SK-N-SH (cell line): ENCODE results near the gene COL15A1. TPM values are rescaled to one million over a fixed set of nuclear protein-coding genes. Genes with fewer than 3 reads are reported as not detected.

Experiments
- CTCF ChIA-PET: fragments of 300-600, 350-600 bp; formaldehyde crosslinking; extraction: SDS; loops from one replicate; lab custom pipeline; 2021; lab: Yijun Ruan, JAX
- POLR2A ChIA-PET: fragments of 350-600 bp; sonication (Branson Sonifier 250); formaldehyde crosslinking; extraction: SDS; loops from one replicate; lab custom pipeline; 2020; ENCODE audit warnings: antibody characterized with exemption, inconsistent platforms; lab: Yijun Ruan, JAX
- DNase-seq: peaks from one replicate; pipeline ENCODE4 v3.0.0; 2012
- H2AFZ ChIP-seq: fragments of 200-600 bp; sonication (generic); 2 replicates; pipeline ENCODE4 v1.8.1; 2016; ENCODE audit warnings: antibody characterized with exemption, mild to moderate bottlenecking, low read depth
- H3F3A ChIP-seq: fragments of 200-600 bp; sonication (generic); replicated peaks from 2 replicates; pipeline ENCODE3; 2016; ENCODE audit warnings: antibody characterized with exemption, mild to moderate bottlenecking; ENCODE audit not compliant: insufficient read depth
- H3K27ac ChIP-seq, 2 experiments: fragments of 200-500 bp in 1 of 2; fragments of 200-600 bp in 1 of 2; sonication (Bioruptor generic) in 1 of 2; sonication (generic), shearing (Covaris generic) in 1 of 2; 2 replicates each; pipeline versions ENCODE4 v1.5.1 to v1.6.1; 2014 to 2016; ENCODE audit warnings: low read depth in 2 of 2, inconsistent platforms in 1 of 2, low read length in 1 of 2, mild to moderate bottlenecking in 1 of 2, mixed read lengths in 1 of 2
- H3K27me3 ChIP-seq: fragments of 200-600 bp; sonication (generic), shearing (Covaris generic); 2 replicates; pipeline ENCODE4 v1.6.1; 2016; ENCODE audit warnings: mixed run types; ENCODE audit not compliant: insufficient read depth
- H3K36me3 ChIP-seq, 2 experiments: fragments of 200-500 bp in 1 of 2; fragments of 200-600 bp in 1 of 2; sonication (Bioruptor generic) in 1 of 2; sonication (generic) in 1 of 2; replicated peaks in 1 of 2; 2 replicates each; pipeline versions ENCODE3 to v1.5.1; 2014 to 2016; ENCODE audit warnings: low read length in 1 of 2, mild to moderate bottlenecking in 1 of 2; ENCODE audit not compliant: insufficient read depth in 2 of 2, control insufficient read depth in 1 of 2
- H3K4me1 ChIP-seq, 2 experiments: fragments of 200-500 bp in 1 of 2; fragments of 200-600 bp in 1 of 2; sonication (Bioruptor generic) in 1 of 2; sonication (generic), shearing (Covaris generic) in 1 of 2; 2 replicates each; pipeline versions ENCODE4 v1.5.1 to v1.6.1; 2014 to 2016; ENCODE audit warnings: low read depth in 1 of 2, low read length in 1 of 2, mixed run types in 1 of 2; ENCODE audit not compliant: insufficient read depth in 2 of 2, control insufficient read depth in 1 of 2
- H3K4me2 ChIP-seq: fragments of 200-600 bp; sonication (generic), shearing (Covaris generic); 2 replicates; pipeline ENCODE4 v1.6.1; 2017; ENCODE audit warnings: mixed run types
- H3K4me3 ChIP-seq, 2 experiments: fragments of 200-500 bp in 1 of 2; fragments of 200-600 bp in 1 of 2; sonication (Bioruptor generic) in 1 of 2; sonication (generic), shearing (Covaris generic) in 1 of 2; 2 replicates each; pipeline versions ENCODE4 v1.5.1 to v1.8.1; 2014 to 2016; ENCODE audit warnings: low read depth in 2 of 2, inconsistent platforms in 1 of 2, low read length in 1 of 2, mild to moderate bottlenecking in 1 of 2, mixed read lengths in 1 of 2, moderate library complexity in 1 of 2
- H3K79me2 ChIP-seq: fragments of 200-600 bp; sonication (generic); 2 replicates; pipeline ENCODE4 v1.8.1; 2017; ENCODE audit warnings: mild to moderate bottlenecking; ENCODE audit not compliant: insufficient read depth
- H3K9ac ChIP-seq: fragments of 200-600 bp; sonication (generic); 2 replicates; pipeline ENCODE4 v1.6.1; 2017; ENCODE audit warnings: mixed run types
- H3K9me2 ChIP-seq: fragments of 200-600 bp; sonication (generic); 2 replicates; pipeline ENCODE4 v1.6.1; 2017; ENCODE audit warnings: mixed run types
- H3K9me3 ChIP-seq: fragments of 200-600 bp; sonication (generic); 2 replicates; pipeline ENCODE4 v1.6.1; 2017; ENCODE audit warnings: mixed run types, mild to moderate bottlenecking, moderate library complexity
- H4K20me1 ChIP-seq: fragments of 200-600 bp; sonication (generic); 2 replicates; pipeline ENCODE4 v1.6.1; 2017; ENCODE audit warnings: mild to moderate bottlenecking, mixed run types; ENCODE audit not compliant: insufficient read depth
- ELF1 ChIP-seq: IDR thresholded peaks from 2 replicates; pipeline ENCODE4 v1.4.0; 2012
- EP300 ChIP-seq, 2 experiments: IDR thresholded peaks; 2 replicates each; pipeline versions ENCODE4 v1.4.0 to v1.6.1; 2012; ENCODE audit warnings: borderline replicate concordance in 1 of 2, low read depth in 1 of 2, low read length in 1 of 2
- FOSL2 ChIP-seq: IDR thresholded peaks from 2 replicates; pipeline ENCODE4 v1.4.0; 2012; ENCODE audit warnings: low read depth, mild to moderate bottlenecking, moderate library complexity, borderline replicate concordance
- FOXM1 ChIP-seq: IDR thresholded peaks from 2 replicates; pipeline ENCODE4 v1.4.0; 2012; ENCODE audit warnings: low read depth, mild to moderate bottlenecking
- JUND ChIP-seq: IDR thresholded peaks from 2 replicates; pipeline ENCODE4 v1.4.0; 2012
- RAD21 ChIP-seq: IDR thresholded peaks from 2 replicates; pipeline ENCODE4 v1.6.1; 2012; ENCODE audit warnings: mild to moderate bottlenecking, low read length
- RFX5 ChIP-seq: IDR thresholded peaks from 2 replicates; pipeline ENCODE4 v1.6.1; 2012; ENCODE audit warnings: mild to moderate bottlenecking, improper control_type of control experiment, low read length
- RXRA ChIP-seq: IDR thresholded peaks from 2 replicates; pipeline ENCODE4 v1.4.0; 2012; ENCODE audit warnings: low read depth, mild to moderate bottlenecking, borderline replicate concordance
- TEAD4 ChIP-seq: IDR thresholded peaks from 2 replicates; pipeline ENCODE4 v1.4.0; 2012; ENCODE audit warnings: mild to moderate bottlenecking, borderline replicate concordance; ENCODE audit not compliant: insufficient read depth
- YY1 ChIP-seq: IDR thresholded peaks from 2 replicates; pipeline ENCODE4 v1.4.0; 2012; ENCODE audit warnings: low read depth, mild to moderate bottlenecking
- WGBS: methylation state at CpG from one replicate; pipeline ENCODE4 v1.1.6; 2017; ENCODE audit warnings: low lambda C conversion rate; 5-methylcytosine and 5-hydroxymethylcytosine counted together
- polyA plus RNA-seq, 3 experiments: library from polyadenylated mRNA; depleted of rRNA; stranded (reverse); fragments of >200 nt; gene quantifications; 2 replicates each; pipeline ENCODE4 v1.2.3, GENCODE V29; 2012
- TF ChIP-seq, protein P1 (sequence below): fragments of 200-600 bp; sonication (generic); IDR thresholded peaks from 2 replicates; pipeline ENCODE4 v1.6.1; 2017; ENCODE audit warnings: antibody characterized with exemption, mild to moderate bottlenecking, moderate library complexity
- TF ChIP-seq, protein P2 (sequence below): IDR thresholded peaks from 2 replicates; pipeline ENCODE4 v1.6.1; 2012; ENCODE audit warnings: mild to moderate bottlenecking, low read depth, low read length, moderate library complexity
- TF ChIP-seq, protein P3 (sequence below): IDR thresholded peaks from 2 replicates; pipeline ENCODE4 v1.4.0; 2012; ENCODE audit warnings: low read depth, borderline replicate concordance
- TF ChIP-seq, protein P4 (sequence below): IDR thresholded peaks from 2 replicates; pipeline ENCODE4; 2012

Gene COL15A1
- polyA plus RNA-seq, 1 of the 3 experiments (the other 2 are of a cell fraction), result 0.84 TPM

DNA sequence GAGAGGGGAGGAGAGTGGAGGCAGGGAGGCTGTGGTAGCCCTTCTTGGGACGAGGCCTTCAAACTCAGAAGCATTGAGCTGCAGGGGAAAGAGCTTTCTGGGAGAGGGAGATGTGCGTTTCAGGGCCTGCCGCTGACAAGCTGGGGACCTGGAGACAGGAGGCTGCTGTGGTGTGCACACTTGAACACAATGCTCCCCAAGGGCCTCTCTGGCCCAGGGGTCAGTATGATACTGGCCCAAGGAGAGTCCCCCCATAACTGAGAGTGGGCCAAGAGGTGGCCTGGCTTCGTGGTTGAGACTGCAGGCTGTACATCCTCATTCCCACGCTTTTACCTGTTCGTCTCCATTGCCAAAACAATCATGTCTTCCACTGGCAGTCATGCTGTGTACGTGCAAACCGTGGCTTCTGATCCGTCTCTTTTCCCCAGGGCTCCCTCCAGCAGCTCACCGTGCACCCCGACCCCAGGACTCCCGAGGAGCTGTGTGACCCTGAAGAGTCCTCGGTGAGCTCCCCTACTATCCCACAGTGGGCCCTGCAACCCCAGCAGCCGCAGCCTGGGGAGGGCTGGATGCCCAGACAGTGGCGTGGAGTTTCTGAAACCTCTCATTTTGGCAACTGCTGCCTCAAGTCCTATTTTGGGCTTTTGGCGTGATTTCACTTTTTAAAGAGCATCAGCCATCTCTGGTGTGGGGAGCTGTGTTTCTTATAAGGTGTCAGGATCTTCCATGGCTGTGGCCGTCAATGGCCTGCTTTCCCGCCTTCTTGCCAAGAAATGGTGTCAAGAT is 43.4 kb downstream of the COL15A1 start:
- H3K36me3 ChIP-seq, result no peaks in the 10 kb centered on the region
- DNase-seq, result no peak
- H2AFZ ChIP-seq, result no peak overlapping the region
- H4K20me1 ChIP-seq, result no peaks in the 10 kb centered on the region
- 89% methylated on average over 17 of the region's 18 CpGs for WGBS
- TF ChIP-seq, protein P1, sequence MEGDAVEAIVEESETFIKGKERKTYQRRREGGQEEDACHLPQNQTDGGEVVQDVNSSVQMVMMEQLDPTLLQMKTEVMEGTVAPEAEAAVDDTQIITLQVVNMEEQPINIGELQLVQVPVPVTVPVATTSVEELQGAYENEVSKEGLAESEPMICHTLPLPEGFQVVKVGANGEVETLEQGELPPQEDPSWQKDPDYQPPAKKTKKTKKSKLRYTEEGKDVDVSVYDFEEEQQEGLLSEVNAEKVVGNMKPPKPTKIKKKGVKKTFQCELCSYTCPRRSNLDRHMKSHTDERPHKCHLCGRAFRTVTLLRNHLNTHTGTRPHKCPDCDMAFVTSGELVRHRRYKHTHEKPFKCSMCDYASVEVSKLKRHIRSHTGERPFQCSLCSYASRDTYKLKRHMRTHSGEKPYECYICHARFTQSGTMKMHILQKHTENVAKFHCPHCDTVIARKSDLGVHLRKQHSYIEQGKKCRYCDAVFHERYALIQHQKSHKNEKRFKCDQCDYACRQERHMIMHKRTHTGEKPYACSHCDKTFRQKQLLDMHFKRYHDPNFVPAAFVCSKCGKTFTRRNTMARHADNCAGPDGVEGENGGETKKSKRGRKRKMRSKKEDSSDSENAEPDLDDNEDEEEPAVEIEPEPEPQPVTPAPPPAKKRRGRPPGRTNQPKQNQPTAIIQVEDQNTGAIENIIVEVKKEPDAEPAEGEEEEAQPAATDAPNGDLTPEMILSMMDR, result no peak
- TF ChIP-seq ELF1 (no peak), RFX5 (no peak), RXRA (no peak)
- TF ChIP-seq, all 33 proteins: peak for 0
- Histone ChIP-seq H3K4me2 (no peak overlapping the region), H3K9me3 (no peaks in the 10 kb centered on the region), H3K27ac (no peak overlapping the region), H3K4me1 (peaks cover 2 to 13% of the 10 kb centered on the region in 2 experiments; a peak in 3 of 4 replicates), H3K9me2 (no peaks in the 10 kb centered on the region), H3K27me3 (no peaks in the 10 kb centered on the region), H3K4me3 (no peak overlapping the region), H3K79me2 (no peaks in the 10 kb centered on the region), H3K9ac (no peak overlapping the region), H3F3A (peaks cover 31% of the 10 kb centered on the region)
- POLR2A ChIA-PET, result no interaction called here
- CTCF ChIA-PET, result interaction anchor here (0.8 to 1.6 kb wide), 6 partner anchors 10 to 154 kb away, joined by 3 to 6 read pairs (median 4); no protein-coding TSS in a partner anchor

DNA sequence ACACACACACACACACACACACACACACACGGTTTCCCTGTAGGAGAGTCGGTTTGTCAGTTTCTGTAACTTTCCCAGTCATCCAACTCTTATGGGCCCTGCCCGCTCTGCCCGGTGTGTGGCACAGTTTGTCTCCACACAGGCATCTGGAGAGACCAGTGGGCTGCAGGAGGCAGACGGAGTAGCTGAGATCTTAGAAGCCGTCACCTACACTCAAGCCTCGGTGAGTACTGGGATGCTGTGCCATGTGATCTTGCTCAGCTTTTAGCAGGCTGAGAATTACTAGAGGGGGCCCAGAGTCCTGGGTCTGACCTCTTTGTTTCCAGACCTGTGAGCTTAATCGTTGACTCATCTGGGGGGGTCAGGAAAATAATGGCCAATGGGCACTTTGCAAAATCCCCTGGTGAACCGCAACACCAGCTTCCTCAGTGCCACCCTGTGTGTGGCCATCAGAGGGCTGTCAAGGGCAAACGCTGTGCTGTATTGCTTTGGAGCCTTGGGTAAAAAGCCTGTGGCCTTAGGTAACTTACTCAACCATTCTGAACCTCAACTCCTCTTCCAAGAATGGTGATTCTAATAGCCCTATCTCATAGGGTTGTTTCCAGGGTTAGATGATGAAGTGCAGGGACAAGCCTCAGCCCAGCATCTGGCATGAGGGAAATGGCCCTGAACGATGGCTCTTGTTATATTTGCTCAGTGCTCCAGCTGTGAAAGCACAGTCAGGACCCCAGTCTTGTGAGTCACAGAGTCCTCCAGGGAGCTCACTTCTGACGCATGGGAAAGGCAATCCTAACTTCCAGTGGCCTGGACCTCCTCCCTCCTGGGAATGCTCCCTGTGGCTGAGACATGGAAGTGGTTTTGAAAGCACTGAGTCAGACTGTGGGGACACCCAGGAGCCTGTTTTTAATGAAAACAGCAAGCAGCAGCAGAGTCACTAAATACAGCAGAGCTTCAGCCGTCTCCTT is 45.6 kb downstream of the COL15A1 start:
- peak overlapping the region in 1 of 2 experiments; percentile 90; a peak in 2 of 4 replicates for H3K27ac ChIP-seq
- H3K9me2 ChIP-seq, result no peaks in the 10 kb centered on the region
- DNase-seq, result no peak
- H3F3A ChIP-seq, result peaks cover 14% of the 10 kb centered on the region
- CTCF ChIA-PET, result interaction anchor here (1.0 to 1.9 kb wide), 6 partner anchors 9 to 151 kb away, joined by 3 to 8 read pairs (median 4); no protein-coding TSS in a partner anchor
- no peaks in the 10 kb centered on the region for H3K9me3 ChIP-seq
- no peak overlapping the region for H3K4me3 ChIP-seq
- peaks cover 0 to 7% of the 10 kb centered on the region in 2 experiments; a peak in 2 of 4 replicates for H3K4me1 ChIP-seq
- POLR2A ChIA-PET, result no interaction called here
- H3K36me3 ChIP-seq, result no peaks in the 10 kb centered on the region
- WGBS, result 52% methylated on average over 13 of the region's 13 CpGs
- H3K9ac ChIP-seq, result peak overlapping the region; percentile 6; the same call in 1 of the 2 replicates
- H3K4me2 ChIP-seq, result peak overlapping the region; percentile 43; the same call in 1 of the 2 replicates
- no peaks in the 10 kb centered on the region for H4K20me1 ChIP-seq
- H3K79me2 ChIP-seq, result no peaks in the 10 kb centered on the region
- no peak overlapping the region for H2AFZ ChIP-seq
- H3K27me3 ChIP-seq, result no peaks in the 10 kb centered on the region
- TF ChIP-seq FOXM1 (0 out of 2 replicates have a peak, but pooled peaks have one; percentile 48), RXRA (peak; percentile 86; the same call in 1 of the 2 replicates), TEAD4 (peak; percentile 57), EP300 (IDR thresholded peaks at IDR 0.05; ENCODE audit: borderline replicate concordance in 1 of 2, low read depth in 1 of 2, low read length in 1 of 2) (peak in 1 of 2 experiments; percentile 81; a peak in 1 of 4 replicates), RFX5 (no peak), JUND (peak; percentile 83), FOSL2 (peak; percentile 94), YY1 (no peak), ELF1 (no peak), RAD21 (no peak)
- TF ChIP-seq, protein P2, sequence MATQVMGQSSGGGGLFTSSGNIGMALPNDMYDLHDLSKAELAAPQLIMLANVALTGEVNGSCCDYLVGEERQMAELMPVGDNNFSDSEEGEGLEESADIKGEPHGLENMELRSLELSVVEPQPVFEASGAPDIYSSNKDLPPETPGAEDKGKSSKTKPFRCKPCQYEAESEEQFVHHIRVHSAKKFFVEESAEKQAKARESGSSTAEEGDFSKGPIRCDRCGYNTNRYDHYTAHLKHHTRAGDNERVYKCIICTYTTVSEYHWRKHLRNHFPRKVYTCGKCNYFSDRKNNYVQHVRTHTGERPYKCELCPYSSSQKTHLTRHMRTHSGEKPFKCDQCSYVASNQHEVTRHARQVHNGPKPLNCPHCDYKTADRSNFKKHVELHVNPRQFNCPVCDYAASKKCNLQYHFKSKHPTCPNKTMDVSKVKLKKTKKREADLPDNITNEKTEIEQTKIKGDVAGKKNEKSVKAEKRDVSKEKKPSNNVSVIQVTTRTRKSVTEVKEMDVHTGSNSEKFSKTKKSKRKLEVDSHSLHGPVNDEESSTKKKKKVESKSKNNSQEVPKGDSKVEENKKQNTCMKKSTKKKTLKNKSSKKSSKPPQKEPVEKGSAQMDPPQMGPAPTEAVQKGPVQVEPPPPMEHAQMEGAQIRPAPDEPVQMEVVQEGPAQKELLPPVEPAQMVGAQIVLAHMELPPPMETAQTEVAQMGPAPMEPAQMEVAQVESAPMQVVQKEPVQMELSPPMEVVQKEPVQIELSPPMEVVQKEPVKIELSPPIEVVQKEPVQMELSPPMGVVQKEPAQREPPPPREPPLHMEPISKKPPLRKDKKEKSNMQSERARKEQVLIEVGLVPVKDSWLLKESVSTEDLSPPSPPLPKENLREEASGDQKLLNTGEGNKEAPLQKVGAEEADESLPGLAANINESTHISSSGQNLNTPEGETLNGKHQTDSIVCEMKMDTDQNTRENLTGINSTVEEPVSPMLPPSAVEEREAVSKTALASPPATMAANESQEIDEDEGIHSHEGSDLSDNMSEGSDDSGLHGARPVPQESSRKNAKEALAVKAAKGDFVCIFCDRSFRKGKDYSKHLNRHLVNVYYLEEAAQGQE, result peak; percentile 70
- TF ChIP-seq, protein P3, sequence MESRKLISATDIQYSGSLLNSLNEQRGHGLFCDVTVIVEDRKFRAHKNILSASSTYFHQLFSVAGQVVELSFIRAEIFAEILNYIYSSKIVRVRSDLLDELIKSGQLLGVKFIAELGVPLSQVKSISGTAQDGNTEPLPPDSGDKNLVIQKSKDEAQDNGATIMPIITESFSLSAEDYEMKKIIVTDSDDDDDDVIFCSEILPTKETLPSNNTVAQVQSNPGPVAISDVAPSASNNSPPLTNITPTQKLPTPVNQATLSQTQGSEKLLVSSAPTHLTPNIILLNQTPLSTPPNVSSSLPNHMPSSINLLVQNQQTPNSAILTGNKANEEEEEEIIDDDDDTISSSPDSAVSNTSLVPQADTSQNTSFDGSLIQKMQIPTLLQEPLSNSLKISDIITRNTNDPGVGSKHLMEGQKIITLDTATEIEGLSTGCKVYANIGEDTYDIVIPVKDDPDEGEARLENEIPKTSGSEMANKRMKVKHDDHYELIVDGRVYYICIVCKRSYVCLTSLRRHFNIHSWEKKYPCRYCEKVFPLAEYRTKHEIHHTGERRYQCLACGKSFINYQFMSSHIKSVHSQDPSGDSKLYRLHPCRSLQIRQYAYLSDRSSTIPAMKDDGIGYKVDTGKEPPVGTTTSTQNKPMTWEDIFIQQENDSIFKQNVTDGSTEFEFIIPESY, result no peak; the same call in 1 of the 2 replicates
- TF ChIP-seq, protein P4, sequence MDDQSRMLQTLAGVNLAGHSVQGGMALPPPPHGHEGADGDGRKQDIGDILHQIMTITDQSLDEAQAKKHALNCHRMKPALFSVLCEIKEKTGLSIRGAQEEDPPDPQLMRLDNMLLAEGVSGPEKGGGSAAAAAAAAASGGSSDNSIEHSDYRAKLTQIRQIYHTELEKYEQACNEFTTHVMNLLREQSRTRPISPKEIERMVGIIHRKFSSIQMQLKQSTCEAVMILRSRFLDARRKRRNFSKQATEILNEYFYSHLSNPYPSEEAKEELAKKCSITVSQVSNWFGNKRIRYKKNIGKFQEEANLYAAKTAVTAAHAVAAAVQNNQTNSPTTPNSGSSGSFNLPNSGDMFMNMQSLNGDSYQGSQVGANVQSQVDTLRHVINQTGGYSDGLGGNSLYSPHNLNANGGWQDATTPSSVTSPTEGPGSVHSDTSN, result peak; percentile 45
